B cell (primary cell): ENCODE data around the gene PRKX.

Source experiments
- EZH2 ChIP-seq: IDR thresholded peaks from 2 replicates; pipeline ENCODE4 v1.6.1; 2012; ENCODE audit warnings: borderline replicate concordance, low read depth, mild to moderate bottlenecking, moderate library complexity, low read length; ENCODE audit not compliant: insufficient read depth, poor library complexity, severe bottlenecking
- TF ChIP-seq, protein P1 (sequence below): fragments of 200-600 bp; IDR thresholded peaks from one replicate; pipeline ENCODE4 v1.8.0; 2022; ENCODE audit warnings: antibody characterized with exemption, mild to moderate bottlenecking

- TF ChIP-seq, protein P1, sequence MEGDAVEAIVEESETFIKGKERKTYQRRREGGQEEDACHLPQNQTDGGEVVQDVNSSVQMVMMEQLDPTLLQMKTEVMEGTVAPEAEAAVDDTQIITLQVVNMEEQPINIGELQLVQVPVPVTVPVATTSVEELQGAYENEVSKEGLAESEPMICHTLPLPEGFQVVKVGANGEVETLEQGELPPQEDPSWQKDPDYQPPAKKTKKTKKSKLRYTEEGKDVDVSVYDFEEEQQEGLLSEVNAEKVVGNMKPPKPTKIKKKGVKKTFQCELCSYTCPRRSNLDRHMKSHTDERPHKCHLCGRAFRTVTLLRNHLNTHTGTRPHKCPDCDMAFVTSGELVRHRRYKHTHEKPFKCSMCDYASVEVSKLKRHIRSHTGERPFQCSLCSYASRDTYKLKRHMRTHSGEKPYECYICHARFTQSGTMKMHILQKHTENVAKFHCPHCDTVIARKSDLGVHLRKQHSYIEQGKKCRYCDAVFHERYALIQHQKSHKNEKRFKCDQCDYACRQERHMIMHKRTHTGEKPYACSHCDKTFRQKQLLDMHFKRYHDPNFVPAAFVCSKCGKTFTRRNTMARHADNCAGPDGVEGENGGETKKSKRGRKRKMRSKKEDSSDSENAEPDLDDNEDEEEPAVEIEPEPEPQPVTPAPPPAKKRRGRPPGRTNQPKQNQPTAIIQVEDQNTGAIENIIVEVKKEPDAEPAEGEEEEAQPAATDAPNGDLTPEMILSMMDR, result no peak
- no peak for TF ChIP-seq EZH2
Observed at GRCh38 chrX:3699821-3700381, 13.5 kb downstream of the PRKX start.
